Fibroblast of lung (primary cell): ENCODE measurements around the gene CCDC121. TPM values are rescaled to one million over a fixed set of nuclear protein-coding genes. Genes with fewer than 3 reads are reported as not detected.

Experiments
- DNase-seq, 2 donors: peaks; one replicate each; pipeline versions ENCODE4 v3.0.0 to v3.0.0-alpha.2; 2010; ENCODE audit warnings: low read depth in 2 of 2
- H2AFZ ChIP-seq: 2 replicates; pipeline ENCODE4 v1.5.1; 2012; ENCODE audit warnings: low read length, control low read depth, inconsistent platforms
- H3K27ac ChIP-seq: 2 replicates; pipeline ENCODE4 v1.5.1; 2011; ENCODE audit warnings: low read length, control low read depth; ENCODE audit not compliant: insufficient read depth
- H3K27me3 ChIP-seq: 2 replicates; pipeline ENCODE4 v1.5.1; 2011; ENCODE audit warnings: mild to moderate bottlenecking, low read length; ENCODE audit not compliant: control insufficient read depth, insufficient read depth
- H3K36me3 ChIP-seq: 2 replicates; pipeline ENCODE4 v1.5.1; 2011; ENCODE audit warnings: low read length; ENCODE audit not compliant: control insufficient read depth, insufficient read depth
- H3K4me1 ChIP-seq: 2 replicates; pipeline ENCODE4 v1.5.1; 2011; ENCODE audit warnings: low read length; ENCODE audit not compliant: control insufficient read depth, insufficient read depth; ENCODE audit errors: extremely low read depth
- H3K4me2 ChIP-seq: 2 replicates; pipeline ENCODE4 v1.5.1; 2011; ENCODE audit warnings: low read length, control low read depth; ENCODE audit not compliant: insufficient read depth; ENCODE audit errors: extremely low read depth
- H3K4me3 ChIP-seq, 4 experiments: fragments of 200-600 bp in 1 of 4; sonication (generic) in 1 of 4; replicated peaks in 1 of 4; 2 replicates each; pipeline ENCODE4 v1.5.1; 2011 to 2016; ENCODE audit warnings: low read length in 4 of 4, low read depth in 3 of 4, mild to moderate bottlenecking in 3 of 4, control low read depth in 2 of 4, inconsistent platforms in 1 of 4, mixed read lengths in 1 of 4; ENCODE audit not compliant: insufficient read depth in 1 of 4; ENCODE audit errors: control extremely low read depth in 1 of 4
- H3K79me2 ChIP-seq: 2 replicates; pipeline ENCODE4 v1.5.1; 2012; ENCODE audit warnings: mild to moderate bottlenecking, low read length, inconsistent platforms; ENCODE audit not compliant: control insufficient read depth, insufficient read depth
- H3K9ac ChIP-seq: 2 replicates; pipeline ENCODE4 v1.5.1; 2011; ENCODE audit warnings: mild to moderate bottlenecking, low read length, control low read depth; ENCODE audit not compliant: insufficient read depth
- H3K9me3 ChIP-seq: 2 replicates; pipeline ENCODE4 v1.5.1; 2012; ENCODE audit warnings: low read depth, low read length; ENCODE audit not compliant: control insufficient read depth, insufficient read depth
- H4K20me1 ChIP-seq: 2 replicates; pipeline ENCODE4 v1.5.1; 2011; ENCODE audit warnings: low read length; ENCODE audit not compliant: control insufficient read depth, insufficient read depth; ENCODE audit errors: extremely low read depth
- CTCF ChIP-seq, 2 donors: IDR thresholded peaks in 1 of 2; conservative IDR thresholded peaks in 1 of 2; 1 replicate in 1 of 2; 2 replicates in 1 of 2; pipeline ENCODE4 v1.5.1; 2011 to 2012; ENCODE audit warnings: low read length in 2 of 2, control low read depth in 1 of 2, inconsistent platforms in 1 of 2, low read depth in 1 of 2, mild to moderate bottlenecking in 1 of 2
- EZH2 ChIP-seq: IDR thresholded peaks from 2 replicates; pipeline ENCODE4 v1.5.1; 2012; ENCODE audit warnings: low read length, control low read depth, mild to moderate bottlenecking; ENCODE audit errors: missing control alignments
- polyA plus RNA-seq, 2 donors: library from polyadenylated mRNA; depleted of rRNA in 1 of 2; stranded (reverse) in 1 of 2; unstranded in 1 of 2; fragments of >200 nt; gene quantifications; 2 replicates each; pipeline ENCODE4 v1.2.1, GENCODE V29; 2011 to 2012; ENCODE audit warnings: missing spikeins in 1 of 2
- total RNA-seq: library from RNA; depleted of rRNA; stranded (reverse); fragments of >200 nt; gene quantifications from 2 replicates; pipeline ENCODE4 v1.2.1, GENCODE V29; 2014

CCDC121 gene
- total and polyA plus RNA-seq, 2 donors (not counting 1 experiment from before 2014, with no cell fraction given), result 1.4 to 2.0 TPM

DNA sequence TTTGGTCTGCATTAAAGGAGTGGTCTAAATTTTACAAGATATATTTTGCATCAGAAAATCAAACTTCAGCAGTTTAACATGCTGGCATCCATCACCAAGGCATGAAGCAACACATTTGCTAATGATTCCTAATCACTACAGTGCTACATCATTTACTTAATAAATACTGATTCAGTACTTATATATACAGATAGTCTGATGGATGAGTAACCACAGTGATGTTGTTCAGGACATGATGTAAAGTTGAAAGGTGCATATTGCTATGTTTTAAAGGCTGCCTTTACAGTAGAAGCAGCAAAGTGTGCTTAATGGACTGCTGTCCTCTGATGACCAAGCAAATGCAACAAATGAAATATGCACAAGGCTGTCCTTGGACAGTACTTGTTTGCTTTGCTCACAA lies 23.5 kb upstream of the CCDC121 start:
- Histone ChIP-seq H2AFZ (no peak overlapping the region), H4K20me1 (no peaks in the 10 kb centered on the region), H3K36me3 (peaks cover 14% of the 10 kb centered on the region), H3K79me2 (no peaks in the 10 kb centered on the region), H3K4me1 (no peaks in the 10 kb centered on the region), H3K4me3 (no peak overlapping the region), H3K4me2 (no peak overlapping the region), H3K27ac (no peak overlapping the region), H3K9ac (no peak overlapping the region), H3K27me3 (no peaks in the 10 kb centered on the region), H3K9me3 (no peaks in the 10 kb centered on the region)
- TF ChIP-seq EZH2 (no peak), CTCF (conservative IDR thresholded peaks at IDR 0.05 in 1 of 2, IDR thresholded peaks at IDR 0.05 in 1 of 2; ENCODE audit: low read depth in 1 of 2, low read length in 2 of 2) (no peak)
- DNase-seq, result no peak

DNA sequence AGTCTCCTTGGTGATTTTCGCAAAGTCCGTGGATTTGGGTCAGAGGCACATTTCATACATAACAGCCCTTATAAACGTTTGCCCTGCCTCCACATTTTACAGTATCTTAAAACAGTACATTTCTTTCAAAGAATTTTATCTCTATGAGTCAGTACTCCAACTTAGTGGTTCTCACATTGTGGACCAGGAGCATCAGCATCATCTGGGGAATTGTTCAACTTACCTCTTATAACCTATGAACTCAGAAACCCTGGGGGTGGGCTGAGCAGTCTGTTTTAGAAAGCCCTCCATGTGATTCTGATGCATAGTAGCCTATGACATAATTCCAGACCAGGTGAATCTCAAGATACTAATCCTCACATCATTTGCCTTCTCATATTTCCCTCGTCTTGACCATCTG lies 22.2 kb upstream of the CCDC121 start:
- Histone ChIP-seq H3K9me3 (no peaks in the 10 kb centered on the region), H3K36me3 (peaks cover 14% of the 10 kb centered on the region), H3K4me2 (no peak overlapping the region), H3K27me3 (no peaks in the 10 kb centered on the region), H3K4me1 (no peaks in the 10 kb centered on the region), H2AFZ (no peak overlapping the region), H3K4me3 (no peak overlapping the region), H4K20me1 (no peaks in the 10 kb centered on the region), H3K9ac (no peak overlapping the region), H3K79me2 (no peaks in the 10 kb centered on the region), H3K27ac (no peak overlapping the region)
- TF ChIP-seq CTCF (conservative IDR thresholded peaks at IDR 0.05 in 1 of 2, IDR thresholded peaks at IDR 0.05 in 1 of 2; ENCODE audit: low read depth in 1 of 2, low read length in 2 of 2) (no peak), EZH2 (no peak)
- DNase-seq, result peak in 1 of 2 donors; percentile 45

DNA sequence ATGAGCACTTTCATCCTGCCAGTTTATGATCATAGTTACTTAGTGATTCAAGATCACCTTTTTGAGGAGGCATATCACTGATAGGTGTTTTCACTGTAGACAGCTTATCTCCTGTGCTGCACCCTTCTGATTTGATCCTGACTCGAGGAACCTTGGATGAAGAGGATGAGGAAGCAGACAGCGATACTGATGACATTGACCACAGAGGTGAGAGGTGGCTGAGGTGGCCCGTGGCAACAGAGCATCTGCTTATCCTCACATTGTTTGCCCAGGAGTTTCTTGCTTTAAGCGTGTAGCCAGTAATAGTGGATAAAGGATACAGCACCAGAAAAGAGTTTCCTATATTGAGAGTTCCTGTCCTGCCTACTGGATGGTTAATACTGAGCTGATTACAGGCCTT lies 18.9 kb upstream of the CCDC121 start:
- no peak overlapping the region for H3K27ac ChIP-seq
- H4K20me1 ChIP-seq, result no peaks in the 10 kb centered on the region
- H3K4me3 ChIP-seq, result no peak overlapping the region
- no peaks in the 10 kb centered on the region for H3K27me3 ChIP-seq
- no peaks in the 10 kb centered on the region for H3K79me2 ChIP-seq
- no peak for DNase-seq
- no peak overlapping the region for H3K9ac ChIP-seq
- no peak overlapping the region for H2AFZ ChIP-seq
- TF ChIP-seq EZH2 (no peak), CTCF (conservative IDR thresholded peaks at IDR 0.05 in 1 of 2, IDR thresholded peaks at IDR 0.05 in 1 of 2; ENCODE audit: low read depth in 1 of 2, low read length in 2 of 2) (no peak)
- no peak overlapping the region for H3K4me2 ChIP-seq
- no peaks in the 10 kb centered on the region for H3K4me1 ChIP-seq
- H3K36me3 ChIP-seq, result peaks cover 8% of the 10 kb centered on the region
- no peaks in the 10 kb centered on the region for H3K9me3 ChIP-seq
